Adipose tissue (tissue), 3 donors: ENCODE measurements around the gene HAL. TPM values are rescaled to one million over a fixed set of nuclear protein-coding genes. Genes with fewer than 3 reads are reported as not detected.

Experiments used
- H3K27ac ChIP-seq: one replicate; pipeline ENCODE4 v1.5.1; 2013; ENCODE audit warnings: low read depth, low read length
- WGBS, 3 donors: extraction: QIAGEN DNeasy Blood & Tissue Kit; methylation state at CpG; one replicate each; pipeline ENCODE4 v1.1.7; 2013; 5-methylcytosine and 5-hydroxymethylcytosine counted together
- polyA plus RNA-seq, 3 donors: library from polyadenylated mRNA; stranded (reverse); fragments of 200-250 nt; gene quantifications; one replicate each; pipeline ENCODE4 v1.2.3, GENCODE V29; 2013
- donor health status: healthy with polysubstance abuse.
- donor health status: Bipolar disorder and iron deficiency.
- donor health status: healthy.

Gene HAL
- polyA plus RNA-seq, 3 donors: 0.30 to 3.7 (median 1.8) TPM

DNA sequence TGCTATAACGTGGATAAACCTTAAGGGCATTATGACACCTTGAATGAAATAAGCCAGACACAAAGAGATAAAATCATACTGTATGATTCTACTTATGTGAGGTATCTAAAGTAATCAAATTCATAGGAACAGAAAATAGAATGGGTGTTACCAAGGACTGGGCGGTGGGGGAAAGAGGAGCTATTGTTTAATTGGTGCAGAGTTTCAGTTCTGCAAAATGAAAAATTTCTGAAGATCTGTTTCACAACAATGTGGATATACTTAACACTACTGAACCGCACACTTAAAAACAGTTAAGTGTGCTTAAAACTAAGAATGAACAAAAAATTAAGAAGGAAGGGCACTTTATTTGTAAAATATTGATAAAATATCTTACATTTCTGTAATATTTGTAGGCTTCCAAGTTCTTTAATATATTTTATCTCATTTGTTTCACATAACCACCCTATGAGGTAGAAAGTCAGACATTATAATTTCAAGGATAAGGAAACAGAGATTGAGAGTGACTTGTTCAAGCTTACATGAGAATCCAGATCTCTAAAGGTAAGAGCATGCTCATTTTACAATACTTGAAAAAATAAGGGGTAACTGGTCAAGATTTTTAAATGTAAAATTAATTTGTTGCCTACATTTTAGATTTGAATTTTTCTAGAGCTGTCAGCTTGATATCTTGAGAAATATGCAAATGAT lies 24.3 kb upstream of the HAL start:
- WGBS, 3 donors: 75 to 93% (median 77%) methylated on average over 3 of the region's 3 CpGs
- no peak overlapping the region for H3K27ac ChIP-seq

- H3K27ac ChIP-seq: no peak overlapping the region
- WGBS, 3 donors: 71 to 81% (median 77%) methylated on average over 5 of the region's 5 CpGs
These were observed 19.5 kb upstream of the HAL start for GRCh38 chr12:96015672-96016071.

GRCh38 chr12:96014943-96015599 lies 18.9 kb upstream of the HAL start:
- 85 to 86% (median 85%) methylated on average over 3 of the region's 3 CpGs for WGBS, 3 donors
- H3K27ac ChIP-seq: no peak overlapping the region

DNA sequence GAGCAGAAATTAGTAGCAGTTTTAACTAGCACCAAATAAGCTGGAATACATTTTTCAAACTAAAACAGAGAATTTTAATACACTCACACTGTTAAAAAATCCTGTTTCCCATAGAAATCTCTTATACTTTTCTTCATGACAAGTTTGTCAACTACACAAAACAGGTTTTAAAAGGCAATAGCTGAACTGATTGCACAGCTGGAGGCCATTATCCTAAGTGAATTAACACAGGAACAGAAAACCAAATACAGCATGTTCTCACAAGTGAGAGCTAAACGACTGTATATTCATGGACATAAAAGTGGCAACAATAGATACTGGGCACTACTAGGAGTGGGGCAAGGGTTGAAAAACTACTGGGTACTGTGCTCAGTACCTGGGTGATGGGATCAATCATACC lies 11.6 kb upstream of the HAL start:
- WGBS, 3 donors: 22 to 74% (median 61%) methylated on average over 1 of the region's 1 CpG
- H3K27ac ChIP-seq: no peak overlapping the region

- no peak overlapping the region for H3K27ac ChIP-seq
- 85 to 100% (median 95%) methylated on average over 1 of the region's 1 CpG for WGBS, 3 donors
These were observed 10.6 kb upstream of the HAL start for GRCh38 chr12:96006727-96007126.

- 91 to 96% (median 92%) methylated on average over 5 of the region's 5 CpGs for WGBS, 3 donors
- no peak overlapping the region for H3K27ac ChIP-seq
These were observed 4.7 kb upstream of the HAL start for GRCh38 chr12:96000858-96001257.

DNA sequence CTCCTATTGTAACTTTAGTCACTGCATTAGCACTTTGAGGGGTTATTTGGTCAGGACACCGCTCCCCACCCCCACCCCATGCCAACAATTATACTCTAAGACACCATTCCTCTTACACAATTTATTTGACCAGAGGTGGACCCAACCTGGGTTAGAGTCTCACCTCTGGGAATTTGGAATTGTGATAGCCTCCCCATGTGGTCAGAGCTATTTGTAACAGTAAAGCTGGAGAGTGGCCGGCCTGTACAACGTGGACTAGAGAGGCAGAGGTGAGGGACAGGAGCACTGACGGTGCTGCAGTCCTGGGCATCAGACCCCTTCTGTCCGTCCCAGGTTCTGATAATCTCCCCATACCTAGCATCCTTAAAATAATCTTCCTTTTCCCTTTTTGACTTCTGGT lies 3.3 kb upstream of the HAL start:
- H3K27ac ChIP-seq: no peak overlapping the region
- 78 to 89% (median 81%) methylated on average over 5 of the region's 5 CpGs for WGBS, 3 donors

- WGBS, 3 donors: 23 to 31% (median 24%) methylated on average over 7 of the region's 7 CpGs
- no peak overlapping the region for H3K27ac ChIP-seq
These were observed 2.6 kb upstream of the HAL start for GRCh38 chr12:95998611-95999286.

DNA sequence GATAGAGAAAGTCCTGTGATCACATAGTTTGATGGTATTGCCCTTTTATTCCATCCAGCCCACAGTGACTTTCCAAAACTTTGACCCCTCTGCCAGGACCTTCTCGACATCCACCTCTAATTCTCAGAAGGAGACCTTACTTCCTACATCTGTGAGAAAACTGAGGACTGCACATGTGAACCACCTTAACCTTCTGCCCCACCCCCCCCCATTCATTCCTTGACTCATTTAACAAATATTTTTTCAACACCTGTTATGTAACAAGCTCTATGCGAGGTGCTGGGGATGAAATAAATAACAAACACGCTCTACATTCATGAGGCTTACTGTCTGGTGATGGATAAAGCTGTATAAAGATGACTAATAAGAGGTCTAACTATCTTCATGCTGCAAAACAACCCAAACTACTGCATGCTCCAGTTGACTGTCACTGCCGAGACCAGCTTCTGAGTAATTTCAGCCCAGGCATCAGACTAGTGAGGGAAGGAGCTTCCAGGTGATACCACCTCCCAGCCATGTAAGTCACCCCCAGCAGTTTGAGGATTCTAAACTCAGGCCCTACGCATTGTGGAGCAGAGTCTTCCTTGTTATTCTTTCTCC lies 1.9 kb upstream of the HAL start:
- 66 to 76% (median 72%) methylated on average over 5 of the region's 5 CpGs for WGBS, 3 donors
- H3K27ac ChIP-seq: no peak overlapping the region

- H3K27ac ChIP-seq: no peak overlapping the region
- 80 to 92% (median 88%) methylated on average over 3 of the region's 3 CpGs for WGBS, 3 donors
These were observed 1.1 kb upstream of the HAL start for GRCh38 chr12:95997276-95997675.

GRCh38 chr12:95995238-95996031 lies 709 bp downstream of the HAL start:
- 81 to 94% (median 81%) methylated on average over 29 of the region's 29 CpGs for WGBS, 3 donors
- H3K27ac ChIP-seq: no peak overlapping the region

DNA sequence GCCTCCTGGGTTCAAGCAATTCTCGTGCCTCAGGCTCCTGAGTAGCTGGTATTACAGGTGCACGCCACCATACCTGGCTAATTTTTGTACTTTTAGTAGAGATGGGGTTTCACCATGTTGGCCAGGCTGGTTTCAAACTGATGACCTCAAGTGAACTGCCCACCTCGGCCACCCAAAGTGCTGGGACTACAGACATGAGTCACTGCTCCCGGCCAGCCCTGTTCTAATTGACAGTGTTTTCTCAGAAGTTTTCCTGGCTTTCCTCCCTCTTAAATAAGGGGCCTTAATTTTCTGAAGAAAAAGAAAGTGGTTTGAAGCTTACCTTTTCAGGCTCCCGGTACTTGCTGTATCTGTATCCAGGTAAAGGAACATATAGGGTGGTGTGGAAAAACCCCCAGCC lies 1.7 kb downstream of the HAL start:
- H3K27ac ChIP-seq: no peak overlapping the region
- 89 to 91% (median 90%) methylated on average over 5 of the region's 5 CpGs for WGBS, 3 donors

- no peak overlapping the region for H3K27ac ChIP-seq
- 88 to 95% (median 94%) methylated on average over 7 of the region's 7 CpGs for WGBS, 3 donors
These were observed 2.2 kb downstream of the HAL start for GRCh38 chr12:95993907-95994306.

DNA sequence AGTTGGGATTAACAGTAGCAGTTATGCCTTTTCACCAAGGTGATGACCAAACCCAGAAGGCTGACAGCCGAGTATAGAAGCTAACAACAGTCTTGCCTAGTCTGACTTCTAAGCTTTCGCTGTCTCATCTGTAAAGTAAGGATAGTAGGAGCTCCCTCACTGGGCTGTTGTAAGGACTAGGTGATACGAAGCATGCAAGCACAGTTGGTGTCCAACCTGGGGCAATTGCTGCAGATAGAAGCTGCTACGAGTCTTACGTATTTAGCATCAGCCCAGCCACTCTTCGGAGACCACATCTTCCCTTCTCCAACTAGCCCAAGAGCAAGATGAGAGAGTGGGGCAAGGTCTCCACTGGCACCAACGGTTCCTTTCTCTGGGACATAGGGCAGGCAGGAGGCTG lies 6.0 kb downstream of the HAL start:
- H3K27ac ChIP-seq: no peak overlapping the region
- WGBS, 3 donors: 84 to 86% (median 86%) methylated on average over 7 of the region's 7 CpGs

DNA sequence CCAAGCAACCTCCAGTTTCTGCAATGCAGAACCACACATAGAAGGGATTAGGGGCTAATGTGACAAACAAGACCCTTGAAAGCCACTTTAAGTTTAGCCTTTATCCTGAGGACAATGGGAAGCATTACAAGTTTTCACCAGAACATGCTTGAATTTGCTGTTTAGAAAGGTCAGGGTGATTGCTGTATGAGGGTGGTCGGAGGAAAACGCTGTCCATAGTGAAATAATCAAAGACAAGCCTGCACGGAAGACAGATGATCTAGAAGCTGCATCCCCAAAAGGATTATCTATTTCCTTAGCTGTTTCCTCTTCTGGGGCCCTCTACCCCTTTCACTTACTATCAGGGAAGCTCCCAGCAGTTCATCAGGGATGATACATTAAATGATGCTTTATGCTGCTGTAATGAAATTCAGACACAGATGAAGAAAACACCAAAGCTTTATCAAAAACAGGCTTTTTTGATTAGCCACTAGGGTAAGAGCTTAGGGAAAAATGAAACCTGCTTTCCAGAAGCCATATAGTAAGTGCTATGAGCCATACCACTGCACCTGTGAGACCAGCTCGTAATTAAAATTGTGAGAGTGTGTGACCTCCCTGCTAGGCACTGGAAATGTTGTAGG lies 6.5 kb downstream of the HAL start:
- no peak overlapping the region for H3K27ac ChIP-seq
- 40 to 65% (median 40%) methylated on average over 4 of the region's 4 CpGs for WGBS, 3 donors

- WGBS, 3 donors: 75 to 83% (median 80%) methylated on average over 11 of the region's 11 CpGs
- H3K27ac ChIP-seq: no peak overlapping the region
These were observed 7.5 kb downstream of the HAL start for GRCh38 chr12:95988506-95989275.
